GM12878 (cell line): ENCODE results near the gene CRKL. TPM values are rescaled to one million over a fixed set of nuclear protein-coding genes. Genes with fewer than 3 reads are reported as not detected.

Experiments used
- ATAC-seq: fragments of 200-7000 bp; cut with Tn5 transposase; 3 replicates; pipeline ENCODE4 v1.9.1; 2020; ENCODE audit warnings: mild to moderate bottlenecking, moderate library complexity
- BruUV-seq: library from RNA; stranded (reverse); fragments of 400-500 nt; replicated peaks from 2 replicates; lab custom pipeline; 2021; lab: Mats Ljungman, UMichigan
- CTCF ChIA-PET: fragments of 300-600 bp; sonication (Branson Sonifier 250); formaldehyde crosslinking; extraction: SDS; loops from one replicate; lab custom pipeline; 2021; ENCODE audit warnings: inconsistent platforms; lab: Yijun Ruan, JAX
- POLR2A ChIA-PET: fragments of 350-600 bp; formaldehyde crosslinking; extraction: SDS; loops from one replicate; lab custom pipeline; 2021; ENCODE audit warnings: inconsistent platforms; lab: Charles Lee
- RAD21 ChIA-PET: fragments of 300-600 bp; sonication (Branson Sonifier 250); formaldehyde crosslinking; loops from one replicate; lab custom pipeline; 2023; ENCODE audit warnings: antibody characterized with exemption; ENCODE audit not compliant: unreplicated experiment; lab: Charles Lee
- SMC1A ChIA-PET: fragments of 300-600 bp; sonication (Branson Sonifier 250); formaldehyde crosslinking; loops from one replicate; lab custom pipeline; 2023; ENCODE audit not compliant: unreplicated experiment, uncharacterized antibody; lab: Charles Lee
- DNase-seq: peaks from one replicate; pipeline ENCODE4 v3.0.0-alpha.2; 2011; ENCODE audit warnings: low read depth, low spot score
- FAIRE-seq: peaks from 3 replicates; lab custom pipeline; 2011; peaks lifted over from hg19 to GRCh38; lab: Jason Lieb, UNC
- H2AFZ ChIP-seq: 2 replicates; pipeline ENCODE4 v1.6.0; 2011; ENCODE audit warnings: low read depth, low read length, control low read depth; ENCODE audit not compliant: control insufficient read depth
- H3K27ac ChIP-seq: 2 replicates; pipeline ENCODE4 v1.5.1; 2011; ENCODE audit warnings: control low read depth; ENCODE audit not compliant: control insufficient read depth, insufficient read depth
- H3K27me3 ChIP-seq, 2 experiments: replicated peaks in 1 of 2; 2 replicates each; pipeline versions ENCODE4 v1.6.0 to v1.6.1; 2011; ENCODE audit warnings: low read length in 1 of 2; ENCODE audit not compliant: control insufficient read depth in 2 of 2, insufficient read depth in 2 of 2
- H3K36me3 ChIP-seq, 2 experiments: 2 replicates each; pipeline ENCODE4 v1.5.1; 2011; ENCODE audit warnings: low read length in 1 of 2; ENCODE audit not compliant: control insufficient read depth in 2 of 2, insufficient read depth in 2 of 2
- H3K4me1 ChIP-seq: 2 replicates; pipeline ENCODE4 v1.6.1; 2011; ENCODE audit warnings: mild to moderate bottlenecking, low read length, moderate library complexity, mixed read lengths; ENCODE audit not compliant: control insufficient read depth, insufficient read depth
- H3K4me2 ChIP-seq: 2 replicates; pipeline ENCODE4 v1.6.0; 2011; ENCODE audit warnings: control low read depth; ENCODE audit not compliant: control insufficient read depth, insufficient read depth
- H3K4me3 ChIP-seq: fragments of 200-600 bp; sonication (generic); 2 replicates; pipeline ENCODE4 v1.5.1; 2016
- H3K79me2 ChIP-seq: 2 replicates; pipeline ENCODE4 v1.6.0; 2011; ENCODE audit warnings: low read length; ENCODE audit not compliant: control insufficient read depth, insufficient read depth
- H3K9ac ChIP-seq: 2 replicates; pipeline ENCODE4 v1.8.0; 2011; ENCODE audit warnings: low read length, control low read depth, mixed read lengths; ENCODE audit not compliant: control insufficient read depth, insufficient read depth
- H3K9me3 ChIP-seq: replicated peaks from 3 replicates; pipeline ENCODE4 v1.5.1; 2011; ENCODE audit warnings: mild to moderate bottlenecking, low read length; ENCODE audit not compliant: control insufficient read depth, insufficient read depth
- H4K20me1 ChIP-seq: 2 replicates; pipeline ENCODE4 v1.6.0; 2011; ENCODE audit not compliant: control insufficient read depth, insufficient read depth
- ASH2L ChIP-seq: fragments of 300-600, 200-600 bp; sonication (generic); IDR thresholded peaks from 2 replicates; pipeline ENCODE4 v1.6.1; 2017; ENCODE audit warnings: low read depth, mild to moderate bottlenecking, borderline replicate concordance
- BHLHE40 ChIP-seq, 2 experiments: fragments of 450-650 bp in 1 of 2; IDR thresholded peaks; 2 replicates each; pipeline ENCODE4 v1.6.1; 2011 to 2017; ENCODE audit warnings: low read depth in 2 of 2, borderline replicate concordance in 1 of 2, improper control_type of control experiment in 1 of 2, low read length in 1 of 2, mild to moderate bottlenecking in 1 of 2
- E2F4 ChIP-seq: IDR thresholded peaks from 2 replicates; pipeline ENCODE4 v1.6.1; 2012; ENCODE audit warnings: low read depth, low read length, improper control_type of control experiment
- ELK1 ChIP-seq: IDR thresholded peaks from 2 replicates; pipeline ENCODE4 v1.6.1; 2012; ENCODE audit warnings: low read depth, low read length, improper control_type of control experiment
- HDAC2 ChIP-seq: fragments of 200-600 bp; sonication (generic); IDR thresholded peaks from 2 replicates; pipeline ENCODE4 v1.6.1; 2017
- HDGF ChIP-seq: fragments of 450-650 bp; IDR thresholded peaks from 2 replicates; pipeline ENCODE4 v1.6.1; 2016; ENCODE audit warnings: antibody characterized with exemption
- IRF5 ChIP-seq: fragments of 450-650 bp; IDR thresholded peaks from 2 replicates; pipeline ENCODE4 v1.6.1; 2017; ENCODE audit warnings: borderline replicate concordance
- MEF2A ChIP-seq: IDR thresholded peaks from 2 replicates; pipeline ENCODE4 v1.6.1; 2011; ENCODE audit warnings: low read depth, mild to moderate bottlenecking, low read length, moderate library complexity; ENCODE audit not compliant: insufficient read depth
- MTA2 ChIP-seq: fragments of 450-650 bp; IDR thresholded peaks from 2 replicates; pipeline ENCODE4 v1.6.1; 2016; ENCODE audit warnings: low read depth, mild to moderate bottlenecking, moderate library complexity
- PML ChIP-seq: IDR thresholded peaks from 2 replicates; pipeline ENCODE4 v1.6.1; 2012; ENCODE audit warnings: low read length, inconsistent platforms
- POLR2AphosphoS5 ChIP-seq: IDR thresholded peaks from 2 replicates; pipeline ENCODE4 v1.6.1; 2011; ENCODE audit warnings: mild to moderate bottlenecking, low read length, inconsistent platforms
- SIN3A ChIP-seq: IDR thresholded peaks from 2 replicates; pipeline ENCODE4 v1.6.1; 2012; ENCODE audit warnings: low read depth, low read length, improper control_type of control experiment
- SKIL ChIP-seq: fragments of 450-650 bp; IDR thresholded peaks from 2 replicates; pipeline ENCODE4 v1.6.1; 2017; ENCODE audit warnings: mild to moderate bottlenecking, low read depth, inconsistent platforms; ENCODE audit not compliant: poor library complexity, severe bottlenecking
- SMARCA5 ChIP-seq: fragments of 450-650 bp; IDR thresholded peaks from 2 replicates; pipeline ENCODE4 v1.6.1; 2017; ENCODE audit warnings: mild to moderate bottlenecking
- SREBF2 ChIP-seq: IDR thresholded peaks from 2 replicates; pipeline ENCODE4 v1.6.1; 2012; ENCODE audit warnings: mild to moderate bottlenecking, low read length
- ZNF274 ChIP-seq: IDR thresholded peaks from one replicate; pipeline ENCODE4 v1.8.0; 2011; ENCODE audit not compliant: insufficient read length, insufficient read depth
- WGBS: methylation state at CpG from one replicate; pipeline ENCODE4 v1.1.6; 2016; ENCODE audit warnings: low lambda C conversion rate; ENCODE audit not compliant: insufficient replicate concordance, insufficient coverage; ENCODE audit errors: missing lambda C conversion rate; 5-methylcytosine and 5-hydroxymethylcytosine counted together
- in situ Hi-C: fragments of 300-500 bp; cut with MboI; formaldehyde crosslinking; loops from 9 replicates; pipeline ENCODE4 v1.14.3; 2018; ENCODE audit warnings: mixed read lengths
- intact Hi-C: fragments of 100-400 bp; cut with micrococcal nuclease; formaldehyde crosslinking; loops from one replicate; pipeline ENCODE4 v1.14.2; 2022; ENCODE audit not compliant: unreplicated experiment
- polyA plus RNA-seq, 11 experiments: library from polyadenylated mRNA; depleted of rRNA in 4 of 11; unstranded in 6 of 11; stranded (reverse) in 5 of 11; fragments of >200 nt; fragmentation: Nextera tagmentation in 4 of 11; fragmentation: Illumina TruSeq in 1 of 11; extraction: Ambion mirVana in 4 of 11; extraction: Trizol in 1 of 11; gene quantifications; 1 replicate in 1 of 11; 2 replicates in 10 of 11; pipeline versions ENCODE4 v1.2.1 to v1.2.3, GENCODE V29; 2011 to 2016; ENCODE audit warnings: inconsistent platforms in 2 of 11, missing spikeins in 2 of 11, low read depth in 1 of 11
- total RNA-seq, 4 experiments: library from RNA; depleted of rRNA in 3 of 4; stranded (reverse); fragments of >200 nt in 3 of 4; fragmentation: Illumina TruSeq in 1 of 4; extraction: Trizol in 1 of 4; gene quantifications; 2 replicates each; pipeline versions ENCODE4 v1.2.1 to v1.2.3, GENCODE V29; 2013 to 2021

Gene CRKL
- total and polyA plus RNA-seq, 10 of the 15 experiments (the other 5 are each of a cell fraction or from before 2014, with no cell fraction given), result 12.6 to 61.2 (median 32.7) TPM

GRCh38 chr22:20976291-20976877 lies 59.2 kb downstream of the CRKL start:
- in situ Hi-C loops (no loop called here), intact Hi-C loops (no loop called here)
- RAD21 ChIA-PET, result no interaction called here
- POLR2A ChIA-PET, result no interaction called here
- Histone ChIP-seq H2AFZ (no peak overlapping the region), H3K9me3 (peaks cover 6% of the 10 kb centered on the region; the same call in 2 of the 3 replicates), H3K36me3 (no peaks in the 10 kb centered on the region), H3K27ac (no peak overlapping the region), H3K79me2 (peaks cover under 1% of the 10 kb centered on the region; the same call in 1 of the 2 replicates), H3K4me2 (no peak overlapping the region), H3K4me3 (no peak overlapping the region), H3K27me3 (no peaks in the 10 kb centered on the region), H4K20me1 (no peaks in the 10 kb centered on the region), H3K9ac (no peak overlapping the region), H3K4me1 (peaks cover 5% of the 10 kb centered on the region; the same call in 1 of the 2 replicates)
- SMC1A ChIA-PET, result no interaction called here
- ATAC-seq (no peak), FAIRE-seq (no peak), DNase-seq (no peak)
- WGBS, result 55% methylated on average over 24 of the region's 24 CpGs
- no TSS peak for BruUV-seq
- CTCF ChIA-PET, result no interaction called here
- TF ChIP-seq ELK1 (no peak), HDGF (no peak), POLR2AphosphoS5 (no peak), PML (no peak), E2F4 (no peak), ZNF274 (no peak), ASH2L (no peak), SREBF2 (no peak), MTA2 (no peak), SIN3A (no peak), BHLHE40 (IDR thresholded peaks at IDR 0.05; ENCODE audit: borderline replicate concordance in 1 of 2, low read depth in 2 of 2, low read length in 1 of 2) (no peak), IRF5 (no peak), SMARCA5 (no peak), MEF2A (no peak), SKIL (no peak), HDAC2 (no peak)
